GM19023 (cell line): ENCODE results near the gene INVS.
"Not testable (repeated sequence)": the region's sequence is repeated elsewhere in the genome, so short reads cannot be mapped to it uniquely, and the experiment has no call there.

ENCODE experiments used
- ATAC-seq: cut with Tn5 transposase; IDR thresholded peaks from one replicate; pipeline ENCODE4 v1.9.1; 2021; ENCODE audit warnings: mild to moderate bottlenecking, moderate library complexity; ENCODE audit not compliant: unreplicated experiment

Gene INVS

DNA sequence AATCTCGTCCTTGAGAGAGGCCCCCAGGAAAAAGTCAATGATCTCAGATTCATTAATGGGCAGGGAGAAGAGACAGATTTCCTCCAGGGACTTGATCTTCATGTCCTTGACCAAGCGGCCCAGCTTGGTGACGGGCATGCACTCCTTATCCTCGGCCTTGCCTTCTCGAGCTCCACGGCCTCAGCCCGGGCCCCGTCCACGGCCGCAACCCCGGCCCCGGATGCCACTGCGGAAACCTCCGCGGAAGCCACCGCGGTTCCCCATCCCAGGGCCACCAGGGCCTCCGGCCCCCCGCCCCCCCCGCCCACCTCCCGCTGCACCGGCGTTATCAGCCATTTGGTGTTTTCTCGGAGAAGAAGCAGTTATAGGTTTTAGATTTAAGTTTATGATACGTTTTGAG, 18.3 kb downstream of the INVS start:
- ATAC-seq = no peak

DNA sequence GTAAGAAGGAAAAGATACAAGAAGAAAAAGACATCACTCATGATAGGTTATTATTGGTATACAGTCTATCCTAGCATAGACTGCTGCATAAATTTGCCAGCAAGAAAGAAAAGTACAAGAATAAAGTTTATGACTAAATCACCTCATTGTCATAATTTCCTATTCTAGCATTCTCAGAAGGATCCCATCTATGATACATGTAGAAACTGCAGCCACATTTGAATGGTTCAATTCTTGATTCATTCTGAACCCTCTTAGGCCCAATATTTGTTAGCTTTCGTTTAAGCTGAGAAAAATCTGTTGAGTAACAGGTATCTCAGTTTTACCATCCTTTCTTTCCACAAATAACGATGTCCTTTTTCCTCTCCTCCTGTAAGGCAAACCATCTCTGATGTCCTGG, 21.2 kb downstream of the INVS start:
- no peak for ATAC-seq

DNA sequence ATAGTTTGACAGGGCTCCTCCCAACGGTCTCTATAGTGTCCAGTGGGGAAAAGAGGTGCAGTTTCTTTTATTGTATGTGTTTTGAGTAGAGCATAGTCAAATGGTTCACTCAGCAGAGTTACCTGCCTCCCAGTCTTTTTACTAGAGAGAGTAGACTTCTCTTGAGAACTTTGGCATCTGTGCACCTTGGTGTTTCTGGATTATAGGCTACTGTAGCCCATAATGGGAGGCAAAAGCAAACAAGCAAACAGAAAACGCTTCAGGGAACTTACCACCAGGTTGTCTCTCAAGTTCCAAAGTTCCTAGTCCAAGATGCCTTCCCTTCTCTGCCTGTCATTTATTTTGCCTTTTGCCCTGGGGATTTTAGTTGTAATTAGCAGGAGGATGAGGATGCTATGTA, 26.2 kb downstream of the INVS start:
- ATAC-seq = no peak

DNA sequence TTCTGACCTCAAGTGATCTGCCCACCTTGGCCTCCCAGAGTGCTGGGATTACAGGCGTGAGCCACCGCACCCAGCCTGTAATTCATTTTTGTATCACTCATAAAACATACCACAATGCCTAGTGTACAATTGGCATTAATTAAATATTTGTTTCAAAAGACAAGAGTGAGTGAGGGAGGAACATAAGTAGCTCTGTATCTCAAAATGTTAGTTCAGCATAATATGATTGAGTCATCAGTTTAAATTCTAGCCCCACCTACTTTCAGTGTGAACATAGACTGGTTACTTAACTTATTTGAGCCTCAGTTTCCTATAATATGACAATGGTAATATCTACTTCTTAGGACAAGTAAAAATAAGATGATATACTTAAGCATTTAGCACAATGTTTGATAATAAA, 26.9 kb downstream of the INVS start:
- no peak for ATAC-seq

DNA sequence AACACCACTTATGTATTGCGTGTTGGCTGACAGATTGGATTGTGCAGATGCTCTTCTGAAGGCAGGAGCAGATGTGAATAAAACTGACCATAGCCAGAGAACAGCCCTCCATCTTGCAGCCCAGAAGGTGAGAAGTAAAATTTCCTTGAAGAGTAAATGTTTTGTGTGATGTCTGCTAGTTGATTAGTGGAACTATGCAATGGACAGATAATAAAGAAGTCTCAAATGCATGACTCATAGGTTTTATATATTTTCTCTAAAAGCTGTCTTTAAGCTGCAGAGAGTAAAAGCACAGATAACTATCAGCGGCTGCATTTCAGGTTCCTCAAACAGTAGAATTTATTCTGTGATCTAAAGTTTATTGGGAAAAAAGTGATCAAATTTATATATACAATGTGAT, 27.4 kb downstream of the INVS start:
- ATAC-seq = no peak

DNA sequence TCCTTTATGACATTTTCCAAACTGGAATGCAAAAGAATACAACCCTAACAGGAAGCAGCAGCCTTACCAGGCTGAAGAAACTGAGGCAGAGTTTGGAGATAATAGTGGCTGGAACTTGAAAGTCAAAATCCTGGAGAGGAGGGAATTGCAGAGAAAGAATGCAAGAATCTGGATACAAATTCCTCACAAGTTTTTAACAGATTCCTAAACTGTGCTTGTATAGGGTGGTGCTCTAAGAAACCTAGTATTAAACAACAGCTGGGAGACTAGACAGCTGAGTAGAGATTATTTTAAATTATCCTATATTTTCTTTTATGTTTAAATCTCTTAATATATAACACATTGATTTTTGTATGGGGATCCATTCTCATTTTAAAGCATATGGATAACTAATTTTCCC, 30.7 kb downstream of the INVS start:
- no peak for ATAC-seq

DNA sequence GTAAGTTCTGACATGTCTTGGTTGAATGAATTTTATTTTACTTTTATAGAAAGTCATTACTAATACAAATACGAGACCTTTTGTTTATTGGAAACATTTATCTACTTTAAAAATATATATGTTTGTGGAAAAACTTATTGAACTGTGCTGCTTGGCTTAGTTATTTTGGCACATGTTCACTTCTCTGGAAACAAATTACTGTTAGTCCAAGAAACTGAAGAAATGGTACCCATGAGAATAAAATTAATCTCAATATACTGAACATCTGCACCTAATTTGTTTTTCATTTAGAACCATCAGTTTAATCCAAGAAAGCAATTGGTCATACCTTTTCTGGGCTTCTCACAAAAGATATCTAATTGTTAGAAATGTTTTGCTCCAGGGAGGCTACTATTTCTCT, 32.2 kb downstream of the INVS start:
- no peak for ATAC-seq

DNA sequence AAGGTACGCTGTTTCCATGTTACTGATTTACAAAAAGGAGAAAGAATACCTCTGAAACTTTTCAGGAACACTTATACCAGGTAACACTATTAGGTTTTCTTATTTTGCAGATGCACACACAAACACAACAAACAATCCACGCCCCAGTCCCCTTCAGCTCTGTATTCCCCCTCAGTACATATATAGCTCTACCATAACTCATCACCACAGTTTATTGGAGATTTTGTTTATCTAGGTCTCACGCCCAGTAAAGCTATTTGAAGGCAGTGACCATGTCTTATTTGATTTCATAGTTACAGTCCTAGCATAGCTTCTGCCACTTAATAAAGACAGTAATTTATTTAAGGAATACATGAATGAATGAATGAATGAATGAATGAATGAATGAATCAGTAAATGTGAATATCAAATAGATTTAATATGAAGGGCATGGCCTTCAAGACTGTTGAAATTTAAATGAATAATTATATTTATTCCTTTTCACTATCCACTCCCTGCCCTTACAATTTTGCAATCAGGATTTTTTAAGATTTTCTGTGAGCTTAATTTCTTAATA, 32.9 kb downstream of the INVS start:
- ATAC-seq = no peak

DNA sequence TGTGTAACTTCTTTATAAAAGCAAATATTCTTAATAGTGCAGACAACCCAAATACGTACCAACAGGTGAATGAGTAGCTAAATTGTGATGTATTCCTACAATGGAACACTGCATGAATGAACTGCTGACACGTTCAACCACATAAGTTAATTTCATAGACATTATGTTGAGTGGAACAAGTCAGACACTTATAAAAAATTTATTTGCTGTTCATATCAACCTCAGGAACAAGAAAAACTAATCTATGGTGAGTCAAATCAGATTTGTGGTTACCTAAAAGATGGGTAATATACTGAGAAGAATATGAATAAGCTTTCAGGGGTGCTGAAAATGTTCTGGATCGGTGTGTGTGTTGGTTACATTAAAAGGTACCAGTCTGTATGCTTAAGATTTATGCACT, 35.7 kb downstream of the INVS start:
- ATAC-seq = no peak

DNA sequence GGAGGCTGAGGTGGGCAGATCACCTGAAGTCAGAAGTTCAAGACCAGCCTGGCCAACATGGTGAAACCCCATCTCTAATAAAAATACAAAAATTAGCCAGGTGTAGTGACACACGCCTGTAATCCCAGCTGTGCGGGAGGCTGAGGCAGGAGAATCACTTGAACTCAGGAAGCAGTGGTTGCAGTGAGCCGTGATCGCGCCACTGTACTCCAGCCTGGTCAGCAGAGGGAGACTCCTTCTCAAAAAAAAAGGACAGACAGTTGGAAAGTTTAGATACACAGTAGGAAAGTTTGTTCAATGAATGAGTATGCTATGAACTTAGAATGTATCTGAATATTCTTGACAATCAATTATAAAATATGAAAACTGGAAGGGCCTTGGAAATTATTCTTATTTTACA, 37.8 kb downstream of the INVS start:
- ATAC-seq = not testable (repeated sequence)

DNA sequence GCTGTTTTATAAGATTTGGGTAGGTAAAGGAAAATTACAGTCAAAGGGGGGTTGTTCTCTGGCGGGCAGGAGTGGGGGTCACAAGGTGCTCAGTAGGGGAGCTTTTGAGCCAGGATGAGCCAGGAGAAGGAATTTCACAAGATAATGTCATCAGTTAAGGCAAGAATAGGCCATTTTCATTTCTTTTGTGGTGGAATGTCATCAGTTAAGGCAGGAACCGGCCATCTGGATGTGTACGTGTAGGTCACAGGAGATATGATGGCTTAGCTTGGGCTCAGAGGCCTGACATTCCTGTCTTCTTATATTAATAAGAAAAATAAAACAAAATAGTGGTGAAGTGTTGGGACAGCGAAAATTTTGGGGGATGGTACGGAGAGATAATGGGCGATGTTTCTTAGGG, 41.3 kb downstream of the INVS start:
- not testable (repeated sequence) for ATAC-seq

DNA sequence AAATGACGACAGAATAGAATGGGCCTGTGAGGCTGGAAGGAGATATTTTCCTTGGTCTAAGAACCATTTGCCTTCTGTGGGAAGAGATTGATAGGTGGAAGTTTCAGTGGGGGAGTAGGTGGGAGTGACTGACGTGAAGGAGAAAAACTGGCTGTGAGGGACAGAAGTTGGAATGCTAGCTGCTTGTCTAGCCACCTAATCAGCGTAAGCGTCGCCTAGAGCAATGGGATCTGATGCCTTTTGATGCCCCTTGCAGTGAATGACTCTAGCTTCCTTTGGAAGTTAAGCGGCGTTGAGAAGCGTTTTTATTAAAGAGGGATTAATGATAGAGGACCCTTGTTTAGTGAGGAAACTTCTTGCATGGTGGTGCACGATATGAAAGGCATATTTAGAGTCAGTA, 42.8 kb downstream of the INVS start:
- not testable (repeated sequence) for ATAC-seq

DNA sequence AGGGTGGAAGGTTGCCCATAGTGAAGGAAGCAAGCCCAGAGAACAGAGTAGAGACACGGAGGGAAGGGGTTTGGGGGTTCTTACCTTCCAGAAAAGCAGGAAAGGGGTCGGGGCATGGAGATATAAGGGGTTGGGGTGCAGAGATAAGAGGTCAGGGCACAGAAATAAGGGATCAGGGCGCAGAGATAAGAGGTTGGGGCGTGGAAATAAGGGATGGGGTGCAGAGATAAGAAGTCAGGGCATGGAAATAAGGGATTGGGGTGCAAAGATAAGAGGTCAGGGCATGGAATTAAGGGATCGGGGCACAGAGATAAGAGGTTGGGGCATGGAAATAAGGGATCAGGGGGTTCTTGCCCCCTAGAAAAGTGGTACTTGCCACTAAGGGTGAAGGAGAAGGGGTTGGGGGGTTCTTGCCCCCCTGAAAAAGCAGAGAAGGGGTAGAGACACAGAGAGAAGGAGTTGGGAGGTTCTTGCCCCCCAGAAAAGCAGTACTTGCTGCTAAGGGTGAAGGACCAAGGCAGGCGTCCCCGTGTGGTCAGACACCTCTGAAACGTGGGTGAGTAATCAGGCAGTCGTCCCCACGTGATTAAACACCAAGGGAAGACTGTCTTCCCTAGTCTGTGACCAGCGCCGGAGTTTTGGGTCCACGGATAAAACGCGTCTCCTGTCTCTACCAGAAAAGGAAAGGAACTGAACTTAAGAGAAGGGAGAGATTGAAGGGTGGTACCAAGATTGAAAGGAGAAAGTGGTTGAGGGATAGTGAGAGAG, 46.3 kb downstream of the INVS start:
- ATAC-seq = not testable (repeated sequence)

DNA sequence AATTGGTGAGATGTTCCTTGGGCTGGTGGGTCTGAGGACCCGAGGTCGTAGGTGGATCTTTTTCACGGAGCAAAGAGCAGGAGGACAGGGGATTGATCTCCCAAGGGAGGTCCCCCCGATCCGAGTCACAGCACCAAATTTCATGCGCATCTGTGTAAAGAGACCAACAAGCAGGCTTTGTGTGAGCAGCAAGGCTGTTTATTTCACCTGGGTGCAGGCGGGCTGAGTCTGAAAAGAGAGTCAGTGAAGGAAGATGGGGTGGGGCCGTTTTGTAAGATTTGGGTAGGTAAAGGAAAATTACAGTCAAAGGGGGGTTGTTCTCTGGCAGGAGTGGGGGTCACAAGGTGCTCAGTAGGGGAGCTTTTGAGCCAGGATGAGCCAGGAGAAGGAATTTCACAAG, 46.9 kb downstream of the INVS start:
- not testable (repeated sequence) for ATAC-seq

DNA sequence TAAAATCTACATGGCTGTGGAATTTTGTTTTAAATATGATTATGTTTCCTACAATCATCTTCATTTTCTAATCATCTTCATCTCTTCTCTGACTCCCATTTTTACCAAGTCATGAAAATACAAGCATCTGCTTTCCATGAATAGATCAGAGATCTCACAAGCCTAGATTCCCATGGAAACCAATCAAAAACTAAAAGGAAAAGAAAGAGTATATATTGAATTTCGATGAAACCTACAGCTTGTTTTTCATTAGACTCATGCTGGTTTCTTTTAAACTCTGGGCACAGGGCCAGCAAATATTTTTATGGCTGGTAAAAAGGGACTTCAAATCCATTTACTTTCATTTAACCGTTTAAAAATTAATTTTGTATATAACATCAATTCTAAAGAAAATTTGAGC, 51.2 kb downstream of the INVS start:
- no peak for ATAC-seq

DNA sequence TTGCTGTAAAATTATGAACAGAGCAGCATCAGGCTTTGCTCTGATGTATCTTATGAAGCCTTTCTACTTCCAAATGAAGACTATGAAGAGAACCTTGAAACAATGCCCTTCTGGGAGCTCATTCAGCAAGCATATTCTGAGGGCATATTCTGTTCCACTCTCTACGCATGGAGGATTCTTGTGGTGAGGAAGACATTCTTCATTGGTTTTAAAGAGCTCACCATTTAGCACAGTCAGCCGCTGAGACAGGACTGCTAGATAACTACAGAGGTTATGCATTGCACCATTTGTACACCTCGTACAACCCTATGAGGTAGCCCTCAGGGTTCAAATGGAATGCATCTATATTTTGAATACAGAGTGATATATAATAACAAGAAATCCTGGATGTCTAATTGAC, 61.0 kb downstream of the INVS start:
- ATAC-seq = no peak

DNA sequence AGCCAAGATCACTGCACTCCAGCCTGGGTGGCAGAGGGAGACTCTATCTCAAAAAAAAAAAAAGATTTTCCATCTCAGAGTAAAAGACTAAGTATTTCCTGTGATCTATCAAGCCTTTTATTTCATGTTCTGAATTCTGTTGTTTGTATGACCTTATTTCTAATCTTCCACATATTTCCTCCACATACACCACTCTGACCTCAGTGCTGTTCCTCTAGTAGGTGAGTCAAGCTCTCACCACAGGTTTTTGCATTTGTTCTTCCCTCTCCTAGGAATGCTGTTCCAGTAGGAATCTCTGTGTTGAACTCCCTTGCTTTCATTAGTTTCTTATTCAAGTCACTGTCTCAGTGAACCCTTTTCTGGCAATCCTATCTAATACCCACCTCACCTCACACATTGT, 68.1 kb downstream of the INVS start:
- ATAC-seq = no peak

DNA sequence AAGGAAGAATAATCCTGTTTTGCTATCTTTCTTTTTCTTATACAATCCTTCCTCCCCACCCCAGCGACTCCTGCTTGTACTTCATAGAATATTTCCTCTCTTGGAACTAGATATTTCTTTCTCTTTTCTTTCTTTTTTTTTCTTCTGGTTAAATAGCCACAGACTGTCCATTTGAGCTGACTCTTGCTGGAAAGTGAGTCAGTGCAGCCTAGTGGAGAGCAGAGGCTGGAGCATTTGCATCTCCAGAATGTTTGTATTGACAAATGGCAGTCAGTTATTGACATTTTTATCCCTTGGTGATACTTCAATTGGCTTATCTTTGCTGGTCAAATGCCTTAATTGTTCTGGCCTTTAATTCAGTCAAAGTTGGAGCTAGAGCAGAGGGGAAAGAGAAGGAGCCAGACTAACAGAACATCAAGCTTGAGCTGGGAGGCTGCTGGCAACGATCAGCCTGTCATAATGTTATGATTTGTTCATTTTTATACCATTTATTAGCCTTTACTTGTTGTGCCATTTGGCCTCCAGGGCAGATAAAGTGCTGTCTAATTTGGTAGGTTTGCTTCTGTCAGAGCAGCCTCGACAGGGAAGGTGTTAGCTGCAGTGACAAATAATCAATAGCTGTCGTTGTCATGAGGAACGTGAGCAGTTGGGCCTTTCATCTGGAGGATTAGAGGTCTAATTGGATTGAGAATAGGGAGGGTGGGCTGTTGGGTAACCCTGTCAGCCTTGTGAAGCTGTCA, 69.0 kb downstream of the INVS start:
- ATAC-seq = no peak

DNA sequence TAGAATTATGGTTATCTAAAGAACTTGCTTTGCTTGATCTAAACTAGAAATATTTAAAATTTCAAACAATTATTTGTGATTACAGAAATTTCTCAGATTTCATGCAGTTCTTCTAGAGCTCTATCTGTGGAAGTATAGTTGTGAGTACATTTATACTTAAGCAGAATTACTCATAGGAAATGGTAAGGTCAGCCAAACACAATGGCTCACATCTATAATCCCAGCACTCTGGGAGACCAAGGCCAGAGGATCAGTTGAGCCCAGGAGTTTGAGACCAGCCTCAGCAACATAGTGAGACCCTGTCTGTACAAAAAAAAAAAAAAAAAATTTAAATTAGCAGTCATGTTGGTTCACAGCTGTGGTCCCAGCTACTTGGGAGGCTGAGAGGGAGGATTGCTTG, 71.0 kb downstream of the INVS start:
- ATAC-seq = no peak

DNA sequence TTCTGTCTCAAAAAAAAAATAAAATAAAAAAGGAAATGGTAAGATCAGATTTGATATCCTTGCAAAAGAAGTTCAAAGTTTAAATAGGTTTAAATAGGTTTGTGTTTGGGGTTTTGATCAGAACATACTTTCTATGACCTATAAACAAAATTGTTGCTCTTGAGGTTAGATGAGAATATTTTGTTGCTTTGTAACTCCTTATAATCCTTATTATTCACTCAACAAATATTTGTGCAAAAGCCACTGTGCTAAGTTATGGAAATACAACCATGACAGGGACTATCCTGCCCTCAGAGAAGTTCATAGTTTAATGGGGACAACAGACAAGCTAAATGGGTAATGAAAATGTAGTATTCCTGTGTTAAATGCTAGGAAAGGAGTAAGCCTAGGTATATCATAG, 71.5 kb downstream of the INVS start:
- ATAC-seq = no peak

DNA sequence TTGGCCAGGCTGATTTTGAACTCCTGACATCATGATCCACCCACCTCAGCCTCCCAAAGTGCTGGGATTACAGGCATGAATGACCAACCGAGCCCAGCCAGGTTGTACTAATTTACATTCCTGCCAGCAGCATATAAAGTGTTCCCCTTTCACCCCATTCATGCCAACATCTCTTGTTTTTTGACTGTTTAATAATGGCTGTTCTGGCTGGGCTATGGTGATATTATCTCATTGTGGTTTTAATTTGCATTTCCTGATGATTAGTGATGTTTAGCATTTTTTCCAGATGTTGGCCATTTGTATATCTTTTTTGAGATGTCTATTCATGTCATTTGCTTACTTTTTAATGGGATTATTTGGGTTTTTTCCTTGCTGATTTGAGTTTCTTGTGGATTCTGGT, 87.3 kb downstream of the INVS start:
- no peak for ATAC-seq

DNA sequence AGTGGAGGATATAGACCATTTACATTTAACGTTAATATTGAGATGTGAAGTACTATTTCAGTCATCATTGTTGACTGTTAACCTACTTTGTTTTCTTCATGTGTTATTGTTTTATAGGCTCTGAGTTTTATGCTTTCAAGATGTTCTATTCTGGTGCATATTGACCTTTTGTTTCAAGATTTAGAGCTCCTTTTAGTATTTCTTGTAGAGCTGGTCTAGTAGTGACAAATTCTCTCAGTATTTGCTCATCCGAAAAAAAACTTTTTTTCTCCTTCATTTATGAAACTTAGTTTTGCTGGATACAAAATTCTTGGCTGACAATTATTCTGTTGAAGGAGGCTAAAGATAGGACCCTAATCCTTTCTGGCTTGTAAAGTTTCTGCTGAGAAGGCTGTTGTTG, 91.3 kb downstream of the INVS start:
- no peak for ATAC-seq
